OCI-LY1 (cell line): Measurements from ENCODE around the gene KCNMA1.

Source experiments
- H2AFZ ChIP-seq: fragments of 200-600 bp; sonication (generic), shearing (Covaris generic); 2 replicates; pipeline ENCODE4 v1.6.0; 2014; ENCODE audit warnings: antibody characterized with exemption, mild to moderate bottlenecking, low read length
- H3F3A ChIP-seq: fragments of 200-600 bp; sonication (generic), shearing (Covaris generic); 2 replicates; pipeline ENCODE4 v1.6.0; 2014; ENCODE audit warnings: mild to moderate bottlenecking, antibody characterized with exemption, low read length, moderate library complexity; ENCODE audit not compliant: insufficient read depth
- H3K27ac ChIP-seq: fragments of 200-600 bp; sonication (generic); 2 replicates; pipeline ENCODE4 v1.5.1; 2014; ENCODE audit warnings: low read length, mixed run types, mild to moderate bottlenecking, low read depth; ENCODE audit not compliant: poor library complexity, severe bottlenecking
- H3K27me3 ChIP-seq: fragments of 200-600 bp; sonication (generic); 2 replicates; pipeline ENCODE4 v1.6.0; 2014; ENCODE audit warnings: antibody characterized with exemption, mild to moderate bottlenecking, low read length, moderate library complexity; ENCODE audit not compliant: insufficient read depth
- H3K36me3 ChIP-seq: fragments of 200-600 bp; sonication (generic); 2 replicates; pipeline ENCODE4 v1.6.1; 2014; ENCODE audit warnings: mild to moderate bottlenecking, antibody characterized with exemption, low read length, moderate library complexity, mixed read lengths; ENCODE audit not compliant: insufficient read depth
- H3K4me1 ChIP-seq: fragments of 200-600 bp; sonication (generic); 2 replicates; pipeline ENCODE4 v1.5.1; 2014; ENCODE audit warnings: mild to moderate bottlenecking, low read length, moderate library complexity; ENCODE audit not compliant: insufficient read depth, severe bottlenecking
- H3K4me2 ChIP-seq: fragments of 200-600 bp; sonication (generic), shearing (Covaris generic); 2 replicates; pipeline ENCODE4 v1.6.1; 2014; ENCODE audit warnings: low read length
- H3K4me3 ChIP-seq: fragments of 200-600 bp; sonication (generic); 2 replicates; pipeline ENCODE4 v1.5.1; 2014; ENCODE audit warnings: low read length, low read depth, mild to moderate bottlenecking, mixed read lengths; ENCODE audit not compliant: poor library complexity, severe bottlenecking
- H3K79me2 ChIP-seq: fragments of 200-600 bp; shearing (Covaris generic); 2 replicates; pipeline ENCODE4 v1.6.1; 2016; ENCODE audit warnings: mixed run types, low read length, mixed read lengths; ENCODE audit not compliant: insufficient read depth
- H3K9ac ChIP-seq: fragments of 200-600 bp; sonication (generic), shearing (Covaris generic); 2 replicates; pipeline ENCODE4 v1.6.1; 2014; ENCODE audit warnings: mild to moderate bottlenecking, low read length, mixed read lengths
- H3K9me2 ChIP-seq: fragments of 200-600 bp; sonication (generic), shearing (Covaris generic); 2 replicates; pipeline ENCODE4 v1.6.1; 2014; ENCODE audit warnings: low read depth, mild to moderate bottlenecking, low read length, mixed read lengths
- H3K9me3 ChIP-seq: fragments of 200-600 bp; shearing (Covaris generic); 2 replicates; pipeline ENCODE4 v1.6.1; 2014; ENCODE audit warnings: low read length, mixed read lengths
- H4K20me1 ChIP-seq: fragments of 200-600 bp; sonication (generic), shearing (Covaris generic); 2 replicates; pipeline ENCODE4 v1.6.0; 2016; ENCODE audit warnings: mild to moderate bottlenecking, low read length; ENCODE audit not compliant: insufficient read depth
- EZH2 ChIP-seq: fragments of 200-600 bp; sonication (generic), shearing (Covaris generic); IDR thresholded peaks from 2 replicates; pipeline ENCODE4 v1.8.0; 2017; ENCODE audit warnings: borderline replicate concordance, mixed run types, mild to moderate bottlenecking, antibody characterized with exemption, low read length, moderate library complexity, mixed read lengths
- TF ChIP-seq, protein P1 (sequence below): fragments of 200-600 bp; sonication (generic), shearing (Covaris generic); IDR thresholded peaks from 2 replicates; pipeline ENCODE4 v1.5.1; 2017; ENCODE audit warnings: mild to moderate bottlenecking, antibody characterized with exemption, low read length, moderate library complexity, mixed read lengths

The KCNMA1 gene

DNA sequence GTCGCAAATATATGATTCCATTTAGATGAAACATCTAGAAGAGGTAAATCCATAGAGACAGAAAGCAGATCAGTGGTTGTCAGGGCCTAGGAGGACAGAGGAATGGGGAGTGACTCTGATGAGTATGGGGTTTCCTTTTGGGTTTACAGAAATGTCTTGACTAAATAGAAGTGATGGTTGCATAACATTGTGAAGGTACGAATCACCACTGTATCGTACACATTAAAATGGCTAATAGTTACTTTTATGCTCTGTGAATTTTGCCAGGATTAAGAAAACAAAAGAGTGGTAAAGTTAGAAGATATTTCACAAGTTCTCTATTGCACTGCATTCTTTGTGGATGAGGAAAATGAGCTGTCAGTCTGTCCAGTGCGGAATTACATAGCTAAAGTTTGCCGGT is 407.4 kb downstream of the KCNMA1 start:
- no peaks in the 10 kb centered on the region for H3K79me2 ChIP-seq
- no peaks in the 10 kb centered on the region for H4K20me1 ChIP-seq
- H3K9me3 ChIP-seq = no peaks in the 10 kb centered on the region
- H3K4me1 ChIP-seq = no peaks in the 10 kb centered on the region
- TF ChIP-seq EZH2 = no peak
- TF ChIP-seq, protein P1, sequence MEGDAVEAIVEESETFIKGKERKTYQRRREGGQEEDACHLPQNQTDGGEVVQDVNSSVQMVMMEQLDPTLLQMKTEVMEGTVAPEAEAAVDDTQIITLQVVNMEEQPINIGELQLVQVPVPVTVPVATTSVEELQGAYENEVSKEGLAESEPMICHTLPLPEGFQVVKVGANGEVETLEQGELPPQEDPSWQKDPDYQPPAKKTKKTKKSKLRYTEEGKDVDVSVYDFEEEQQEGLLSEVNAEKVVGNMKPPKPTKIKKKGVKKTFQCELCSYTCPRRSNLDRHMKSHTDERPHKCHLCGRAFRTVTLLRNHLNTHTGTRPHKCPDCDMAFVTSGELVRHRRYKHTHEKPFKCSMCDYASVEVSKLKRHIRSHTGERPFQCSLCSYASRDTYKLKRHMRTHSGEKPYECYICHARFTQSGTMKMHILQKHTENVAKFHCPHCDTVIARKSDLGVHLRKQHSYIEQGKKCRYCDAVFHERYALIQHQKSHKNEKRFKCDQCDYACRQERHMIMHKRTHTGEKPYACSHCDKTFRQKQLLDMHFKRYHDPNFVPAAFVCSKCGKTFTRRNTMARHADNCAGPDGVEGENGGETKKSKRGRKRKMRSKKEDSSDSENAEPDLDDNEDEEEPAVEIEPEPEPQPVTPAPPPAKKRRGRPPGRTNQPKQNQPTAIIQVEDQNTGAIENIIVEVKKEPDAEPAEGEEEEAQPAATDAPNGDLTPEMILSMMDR = no peak
- H3K4me3 ChIP-seq = no peak overlapping the region
- H3K36me3 ChIP-seq = no peaks in the 10 kb centered on the region
- no peaks in the 10 kb centered on the region for H3K9me2 ChIP-seq
- no peak overlapping the region for H3K27ac ChIP-seq
- H3K4me2 ChIP-seq = no peak overlapping the region
- H3K9ac ChIP-seq = no peak overlapping the region
- no peaks in the 10 kb centered on the region for H3F3A ChIP-seq
- no peaks in the 10 kb centered on the region for H3K27me3 ChIP-seq
- no peak overlapping the region for H2AFZ ChIP-seq

DNA sequence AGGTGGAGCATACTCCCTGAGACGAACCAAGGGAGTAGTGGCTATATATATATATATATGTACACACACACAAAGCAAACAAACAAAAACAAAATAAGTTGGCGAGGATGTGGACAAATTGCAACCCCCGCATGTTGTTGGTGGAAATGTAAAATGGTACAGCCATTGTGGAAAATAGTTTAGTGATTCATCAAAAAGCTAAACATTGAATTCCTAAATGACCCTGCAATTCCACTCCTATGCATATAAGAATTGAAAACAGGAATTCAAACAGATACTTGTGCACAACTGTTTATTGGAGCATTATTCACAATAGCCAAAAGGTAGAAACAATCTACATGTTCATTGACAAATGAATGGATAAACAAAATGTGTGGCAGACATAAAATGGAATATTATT is 407.9 kb downstream of the KCNMA1 start:
- Histone ChIP-seq H3K4me2 (no peak overlapping the region), H3K4me1 (no peaks in the 10 kb centered on the region), H3K4me3 (no peak overlapping the region), H3F3A (no peaks in the 10 kb centered on the region), H3K27ac (no peak overlapping the region), H2AFZ (no peak overlapping the region), H3K9ac (no peak overlapping the region), H3K9me2 (no peaks in the 10 kb centered on the region), H3K79me2 (no peaks in the 10 kb centered on the region), H4K20me1 (no peaks in the 10 kb centered on the region), H3K9me3 (no peaks in the 10 kb centered on the region), H3K27me3 (no peaks in the 10 kb centered on the region), H3K36me3 (no peaks in the 10 kb centered on the region)
- TF ChIP-seq EZH2 = no peak
- TF ChIP-seq, protein P1 = no peak

DNA sequence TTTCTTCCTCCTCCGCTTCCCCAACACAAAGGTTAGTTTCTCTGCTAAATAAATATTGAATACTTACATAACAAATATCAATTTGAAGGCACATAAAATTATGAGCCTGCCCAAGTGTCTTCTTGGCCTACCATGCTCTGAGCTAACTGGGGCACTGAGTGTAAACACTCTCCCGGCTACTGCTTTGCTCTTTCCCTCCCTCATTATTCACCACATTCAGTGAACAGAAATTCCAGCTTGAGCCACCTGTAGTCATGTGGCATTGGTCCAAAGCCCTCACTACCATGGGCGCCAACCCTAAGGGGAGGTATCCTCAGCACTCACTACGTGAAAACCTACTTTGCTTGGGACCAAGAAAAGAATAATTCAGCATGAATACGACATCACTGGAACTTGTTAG is 409.0 kb downstream of the KCNMA1 start:
- Histone ChIP-seq H3K79me2 (no peaks in the 10 kb centered on the region), H3K27me3 (no peaks in the 10 kb centered on the region), H3K4me3 (no peak overlapping the region), H2AFZ (no peak overlapping the region), H3K4me1 (no peaks in the 10 kb centered on the region), H4K20me1 (no peaks in the 10 kb centered on the region), H3K9me3 (no peaks in the 10 kb centered on the region), H3K27ac (no peak overlapping the region), H3K9me2 (no peaks in the 10 kb centered on the region), H3K9ac (no peak overlapping the region), H3K4me2 (no peak overlapping the region), H3F3A (no peaks in the 10 kb centered on the region), H3K36me3 (no peaks in the 10 kb centered on the region)
- TF ChIP-seq, protein P1 = no peak
- TF ChIP-seq EZH2 = no peak
